HG03064 (cell line): Measurements from ENCODE around the gene PLEKHA7.

ENCODE experiments used
- ATAC-seq: cut with Tn5 transposase; IDR thresholded peaks from one replicate; pipeline ENCODE4 v1.9.1; 2021; ENCODE audit warnings: low read depth; ENCODE audit not compliant: unreplicated experiment

PLEKHA7 gene

GRCh38 chr11:16861862-16862261, 152.4 kb downstream of the PLEKHA7 start:
- no peak for ATAC-seq

- ATAC-seq: no peak
Observed at GRCh38 chr11:16860617-16861016, 153.6 kb downstream of the PLEKHA7 start.

GRCh38 chr11:16859651-16860050, 154.6 kb downstream of the PLEKHA7 start:
- ATAC-seq: no peak

DNA sequence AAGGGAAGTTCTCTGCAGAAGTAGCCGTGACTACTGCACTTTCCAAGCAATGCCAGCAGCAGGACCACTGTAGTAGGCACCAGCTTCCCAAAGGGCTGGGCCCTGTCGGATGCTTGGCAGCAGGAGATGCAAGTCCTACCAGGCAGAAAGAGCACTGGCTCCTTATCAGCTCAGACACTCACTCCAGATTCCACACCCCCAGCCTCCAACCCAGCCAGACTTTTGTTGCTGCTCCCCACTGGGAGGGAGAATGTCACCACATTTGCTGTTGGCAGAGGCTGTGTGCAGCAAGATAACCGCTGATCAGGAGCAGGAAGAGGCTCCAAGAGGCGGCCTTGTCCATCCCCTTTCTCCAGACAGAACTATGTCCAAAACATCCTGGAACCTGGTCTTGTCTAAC, 157.0 kb downstream of the PLEKHA7 start:
- no peak for ATAC-seq

DNA sequence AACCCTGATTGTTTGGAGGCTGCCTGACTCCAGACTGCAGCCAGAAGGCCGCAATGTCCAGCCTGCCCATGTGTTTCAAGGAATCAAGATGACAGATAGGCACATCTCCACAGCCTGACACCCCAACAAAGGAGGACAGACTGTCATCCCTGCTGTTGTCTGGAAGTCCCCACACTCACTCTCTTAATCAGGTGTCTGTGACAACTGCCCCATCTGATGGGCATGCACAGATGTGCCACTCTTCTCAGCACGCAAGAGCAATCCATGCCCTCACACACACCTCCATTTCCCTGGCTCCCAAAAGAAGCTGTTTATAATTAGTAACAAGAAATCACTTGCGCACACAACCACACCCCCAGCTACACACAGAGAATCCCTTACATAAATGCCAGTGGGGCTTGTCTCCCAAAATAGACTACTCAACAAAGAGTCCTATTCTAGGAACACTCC, 158.2 kb downstream of the PLEKHA7 start:
- no peak for ATAC-seq

DNA sequence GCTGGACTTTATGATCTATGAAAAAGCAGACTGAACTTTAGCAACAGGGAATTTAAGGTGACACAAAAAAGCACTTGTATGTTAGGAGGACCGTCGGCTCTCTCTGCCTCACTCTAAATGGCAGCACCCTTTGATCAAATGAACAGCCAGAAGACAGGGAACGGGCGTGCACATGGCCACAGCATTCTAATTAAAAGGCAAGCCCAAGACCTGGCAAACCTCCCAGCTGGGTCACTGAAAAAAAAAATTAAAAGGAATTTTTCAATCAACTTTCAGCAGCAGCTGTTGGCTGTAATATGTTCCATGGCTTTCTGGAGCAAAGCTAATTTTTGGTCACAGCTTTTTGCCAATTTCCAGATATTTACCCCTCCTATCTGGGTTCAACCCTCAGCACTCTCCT, 159.2 kb downstream of the PLEKHA7 start:
- no peak for ATAC-seq

- no peak for ATAC-seq
Observed at GRCh38 chr11:16853859-16854258, 160.4 kb downstream of the PLEKHA7 start.

- ATAC-seq: no peak
Observed at GRCh38 chr11:16853266-16853665, 160.9 kb downstream of the PLEKHA7 start.

- ATAC-seq: no peak
Observed at GRCh38 chr11:16846305-16846704, 167.9 kb downstream of the PLEKHA7 start.

- no peak for ATAC-seq
Observed at GRCh38 chr11:16844268-16844771, 169.9 kb downstream of the PLEKHA7 start.

DNA sequence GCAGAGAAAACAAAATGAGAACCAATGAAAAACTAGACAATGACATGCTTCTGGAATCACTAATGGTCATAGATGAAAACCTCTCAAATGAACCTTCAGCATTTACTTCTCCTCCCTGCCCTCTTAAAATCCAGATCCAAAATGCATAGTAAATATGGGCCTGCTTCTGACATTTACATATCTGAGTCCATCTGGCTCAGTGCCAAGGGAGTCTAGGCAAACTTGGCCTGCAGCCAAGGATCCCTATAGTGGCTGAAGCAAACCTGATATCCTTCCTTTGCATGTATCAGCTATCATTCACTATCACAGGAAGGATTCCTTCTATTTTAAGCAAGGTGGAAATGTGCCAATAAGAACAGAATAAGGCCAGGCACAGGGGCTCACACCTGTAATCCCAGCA, 170.9 kb downstream of the PLEKHA7 start:
- no peak for ATAC-seq

DNA sequence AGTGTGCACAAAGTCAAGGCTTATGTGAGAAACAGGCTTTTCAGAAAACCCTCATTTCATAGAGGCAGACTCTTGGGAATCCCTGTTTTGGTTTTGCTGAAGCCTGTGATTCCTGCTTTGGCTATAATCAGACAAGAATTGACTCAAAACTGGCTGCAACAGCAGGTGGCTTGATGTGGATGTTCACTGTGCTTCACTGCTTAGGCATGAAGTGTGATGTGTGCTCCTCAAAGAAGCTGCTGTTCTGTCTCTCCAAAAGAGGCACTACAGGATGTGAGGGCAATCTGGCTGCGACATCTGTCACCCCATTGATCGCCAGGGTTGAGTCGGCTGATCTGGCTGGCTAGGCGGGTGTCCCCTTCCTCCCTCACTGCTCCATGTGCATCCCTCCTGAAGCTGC, 172.2 kb downstream of the PLEKHA7 start:
- peak; percentile 90 for ATAC-seq

DNA sequence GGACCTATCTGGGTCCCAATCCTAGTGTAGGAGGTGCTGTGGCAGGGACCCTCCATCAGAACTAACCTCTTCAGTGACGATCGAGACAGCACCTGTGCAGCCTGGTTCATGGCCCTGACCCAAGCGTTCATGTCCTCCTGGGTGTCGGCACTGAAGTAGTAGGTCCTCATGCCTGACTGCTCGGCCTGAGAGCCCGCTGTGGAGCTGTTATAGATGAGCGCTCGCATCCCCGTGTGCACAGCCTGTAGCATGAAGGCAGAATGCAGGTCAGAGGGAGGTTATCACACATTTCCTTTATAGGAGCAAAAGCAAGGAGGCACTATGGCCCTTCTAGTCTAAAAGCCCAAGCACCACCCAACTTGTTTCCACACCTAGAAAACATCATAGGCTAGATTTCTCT, 172.7 kb downstream of the PLEKHA7 start:
- peak; percentile 56 for ATAC-seq

DNA sequence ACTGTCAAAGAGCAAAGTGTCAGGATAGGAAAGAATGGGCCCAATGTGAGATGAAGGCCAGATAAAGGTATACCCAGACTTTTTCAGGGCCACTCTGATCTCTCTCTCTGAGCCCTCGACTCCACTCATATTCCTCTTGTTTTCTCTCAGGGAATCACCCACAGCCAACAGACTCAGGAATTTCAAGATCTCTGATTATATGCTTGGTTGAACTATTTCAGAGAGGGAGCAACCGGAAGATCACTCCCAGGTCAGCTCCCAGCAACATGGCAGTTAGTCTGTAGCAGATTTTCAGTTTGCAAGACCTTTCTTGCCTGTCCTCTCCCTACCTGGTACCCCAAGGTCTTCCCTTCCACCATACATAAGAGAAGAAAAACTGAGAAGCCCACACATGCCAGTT, 173.3 kb downstream of the PLEKHA7 start:
- no peak for ATAC-seq

- no peak for ATAC-seq
Observed at GRCh38 chr11:16839821-16840220, 174.4 kb downstream of the PLEKHA7 start.

DNA sequence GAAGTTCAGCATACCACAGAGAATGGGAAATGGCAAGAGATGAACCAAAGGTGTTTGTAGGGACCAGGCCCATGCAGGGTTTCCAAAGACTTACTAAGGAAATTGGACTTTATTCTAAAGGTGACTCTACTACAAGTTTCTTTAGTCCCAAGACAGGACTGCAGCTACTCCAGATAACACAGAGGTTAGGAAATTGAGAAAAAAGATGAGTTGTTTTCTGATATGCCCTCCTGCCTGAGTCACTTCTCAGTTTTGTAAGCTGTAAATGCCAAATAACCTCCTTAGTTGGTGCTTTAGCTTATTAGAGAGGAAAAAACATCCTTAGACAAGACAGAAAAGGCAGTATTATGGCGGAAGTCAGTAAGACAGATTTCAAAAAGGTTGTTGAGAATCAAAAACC, 179.8 kb downstream of the PLEKHA7 start:
- ATAC-seq: no peak

DNA sequence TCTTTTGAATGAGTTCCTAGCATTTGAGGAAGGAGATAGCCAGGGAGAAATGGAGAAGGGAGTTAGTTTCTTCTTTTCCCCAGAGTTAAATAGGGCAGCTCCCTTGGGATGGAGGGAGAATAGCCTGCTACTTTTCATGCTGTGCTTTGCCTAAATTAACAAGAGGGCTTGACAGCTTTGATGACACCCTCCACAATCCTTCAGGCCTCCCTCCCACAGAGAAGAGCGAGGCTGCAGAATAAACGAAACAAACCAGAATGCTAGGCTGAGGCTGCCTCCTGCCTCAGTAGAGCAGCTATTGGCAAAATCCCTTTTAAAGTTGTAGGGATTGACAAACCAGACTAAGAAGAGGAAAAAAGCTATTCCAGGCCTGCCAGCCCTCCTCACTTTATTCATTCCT, 181.2 kb downstream of the PLEKHA7 start:
- ATAC-seq: no peak

DNA sequence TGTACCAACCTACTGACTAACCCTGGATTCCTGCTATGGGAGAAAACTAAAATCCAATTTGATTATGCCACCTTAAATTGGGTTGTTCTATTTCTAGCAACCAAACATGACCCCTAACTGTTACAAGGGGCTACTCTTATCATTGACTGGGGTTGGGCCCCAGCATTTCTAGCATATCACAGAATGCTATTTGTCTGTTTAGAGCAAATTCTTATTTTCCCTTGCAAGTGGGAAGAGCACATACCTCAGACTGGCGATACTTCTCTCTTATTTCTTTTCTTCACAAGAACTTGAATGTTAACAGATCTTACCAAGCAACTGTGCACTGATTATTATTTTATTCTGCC, 182.0 kb downstream of the PLEKHA7 start:
- no peak for ATAC-seq

DNA sequence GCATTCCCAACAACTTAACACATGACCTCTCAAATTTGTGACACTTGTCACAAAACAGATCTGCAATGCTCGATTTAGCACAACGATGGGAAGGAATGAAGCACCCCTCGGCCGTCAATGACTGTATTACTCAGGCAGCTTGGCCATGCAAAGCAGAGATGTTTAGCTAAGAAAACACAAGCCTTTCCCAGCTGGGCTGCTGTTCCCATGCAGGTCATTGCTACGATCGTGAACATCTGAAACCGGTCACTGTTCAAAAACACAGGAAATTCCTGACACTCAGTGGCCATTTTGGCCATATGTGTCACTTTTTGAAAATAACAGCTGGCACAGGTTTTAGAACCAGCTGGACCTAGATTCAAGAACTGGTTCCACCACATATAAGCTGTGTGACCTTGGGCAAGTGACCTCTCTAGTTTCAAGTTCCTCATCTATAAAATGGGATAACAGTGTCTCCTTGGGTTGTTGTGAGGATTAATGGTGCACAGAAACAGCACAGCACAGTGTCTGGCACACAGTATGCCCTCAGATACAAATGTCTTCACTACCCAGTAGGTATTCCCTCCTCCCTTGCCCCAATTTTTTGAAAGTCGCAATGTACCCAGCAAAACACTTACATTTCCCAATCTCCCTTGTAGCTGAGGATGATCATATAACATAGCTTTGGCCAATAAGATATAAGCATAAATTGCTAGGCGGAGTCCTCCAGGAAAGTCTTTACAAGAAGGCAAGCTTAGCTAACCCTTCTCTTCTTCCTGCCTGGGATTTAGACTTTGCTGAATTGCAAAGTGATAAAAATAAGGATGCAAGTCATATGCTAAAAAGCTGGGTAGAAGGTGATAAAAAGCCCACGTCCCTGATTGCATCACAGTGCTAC, 182.7 kb downstream of the PLEKHA7 start:
- no peak for ATAC-seq

DNA sequence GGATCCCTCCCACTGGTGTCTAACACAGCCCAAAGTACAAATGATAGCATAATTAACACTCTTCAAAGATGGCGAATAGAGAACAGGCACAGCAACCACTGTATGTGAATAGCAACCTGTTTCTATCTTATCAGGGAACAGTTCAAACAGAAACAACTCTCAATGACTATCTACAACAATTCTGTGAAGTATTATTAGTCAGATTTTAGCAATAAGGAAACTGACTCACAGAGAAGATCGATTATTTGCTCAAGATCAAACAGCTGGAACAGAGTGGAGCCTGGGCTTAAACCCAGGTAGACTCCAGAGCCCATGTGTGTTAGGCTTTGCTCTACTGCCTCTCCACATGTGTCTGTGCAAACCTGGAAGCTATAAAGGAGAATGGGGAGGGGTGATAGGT, 187.1 kb downstream of the PLEKHA7 start:
- ATAC-seq: no peak

DNA sequence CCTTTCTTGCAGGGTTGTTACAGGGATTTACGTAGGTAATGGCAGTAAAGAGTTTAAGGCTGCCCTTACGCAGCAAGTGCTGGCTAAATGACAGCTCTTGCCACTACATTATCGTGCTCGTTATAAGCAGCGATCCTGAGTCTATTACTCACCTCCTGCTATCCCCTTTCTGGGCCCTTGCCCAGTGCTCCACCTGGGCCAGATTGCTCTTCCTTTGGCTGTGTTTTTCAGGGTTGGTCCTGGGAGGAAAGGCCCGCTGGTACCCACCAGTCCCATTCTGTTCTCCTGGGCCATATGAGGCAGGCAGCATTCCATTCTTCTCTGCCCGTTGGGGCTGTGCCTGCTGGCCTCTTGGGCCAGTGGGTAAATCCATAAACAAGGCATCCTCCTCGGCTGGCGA, 188.2 kb downstream of the PLEKHA7 start:
- ATAC-seq: no peak

- no peak for ATAC-seq
Observed at GRCh38 chr11:16825101-16825500, 189.1 kb downstream of the PLEKHA7 start.
